ENCODE measurements around the gene TRIM2. TPM values are rescaled to one million over a fixed set of nuclear protein-coding genes. Genes with fewer than 3 reads are reported as not detected.

Gene TRIM2
- total RNA-seq (82.1 and 84.1 TPM in 2 replicates), polyA plus RNA-seq (24.4 and 32.0 TPM in 2 replicates)

DNA sequence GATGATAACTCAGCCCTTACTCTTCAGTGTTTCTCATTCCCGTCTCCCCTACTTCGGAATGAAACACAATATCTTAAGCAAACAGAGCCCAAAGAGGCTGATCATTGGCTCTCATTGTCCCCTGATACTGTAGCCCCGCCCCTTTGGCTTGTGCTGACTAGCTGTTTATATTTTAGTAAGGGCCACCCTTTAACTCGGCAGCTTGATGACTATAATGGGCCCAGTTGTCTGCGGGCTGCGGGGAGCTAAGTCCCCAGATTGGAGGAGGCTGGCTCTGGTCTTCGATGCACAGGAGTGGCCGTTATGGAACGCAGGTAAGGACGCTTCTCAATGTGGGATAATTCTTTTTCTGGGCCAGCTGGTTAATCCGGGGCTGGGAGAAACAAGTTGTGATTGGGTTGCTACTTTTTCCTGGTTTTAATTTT, at the start of gene TRIM2:
TSS of gene TRIM2 (plus strand) at position 197 of the 425 bp plus-strand sequence. CDS start at position 285, 88 bp downstream.
- DNase-seq (ENCODE audit: low spot score): peak; percentile 94
- no peaks in the 10 kb centered on the region for H3K9me2 ChIP-seq (replicated peaks; ENCODE audit: insufficient read depth)
- H4K20me1 ChIP-seq (ENCODE audit: insufficient read depth, poor library complexity, severe bottlenecking): no peaks in the 10 kb centered on the region
- no peaks in the 10 kb centered on the region for H3K27me3 ChIP-seq
- peaks cover 17% of the 10 kb centered on the region for H3K4me1 ChIP-seq (ENCODE audit: insufficient read depth)
- H3K4me2 ChIP-seq: peak within 1 kb of the TSS; percentile 75
- 8% methylated on average over 11 of the region's 11 CpGs for WGBS (ENCODE audit: low lambda C conversion rate, missing lambda C conversion rate)
- H3K4me3 ChIP-seq: peak within 1 kb of the TSS; percentile 25
- peaks cover 27% of the 10 kb centered on the region for H3K79me2 ChIP-seq
- H3K27ac ChIP-seq: peak within 1 kb of the TSS; percentile 97
- H3K9me3 ChIP-seq (ENCODE audit: low read depth): no peaks in the 10 kb centered on the region
- no peaks in the 10 kb centered on the region for H3K36me3 ChIP-seq (replicated peaks; ENCODE audit: insufficient read depth, low read depth)
- TF ChIP-seq EZH2 (IDR thresholded peaks at IDR 0.05; ENCODE audit: borderline replicate concordance) (no peak), EZH2phosphoT487 (IDR thresholded peaks at IDR 0.05; ENCODE audit: low read depth, severe bottlenecking, unreplicated experiment) (no peak)
- TF ChIP-seq, protein P1, sequence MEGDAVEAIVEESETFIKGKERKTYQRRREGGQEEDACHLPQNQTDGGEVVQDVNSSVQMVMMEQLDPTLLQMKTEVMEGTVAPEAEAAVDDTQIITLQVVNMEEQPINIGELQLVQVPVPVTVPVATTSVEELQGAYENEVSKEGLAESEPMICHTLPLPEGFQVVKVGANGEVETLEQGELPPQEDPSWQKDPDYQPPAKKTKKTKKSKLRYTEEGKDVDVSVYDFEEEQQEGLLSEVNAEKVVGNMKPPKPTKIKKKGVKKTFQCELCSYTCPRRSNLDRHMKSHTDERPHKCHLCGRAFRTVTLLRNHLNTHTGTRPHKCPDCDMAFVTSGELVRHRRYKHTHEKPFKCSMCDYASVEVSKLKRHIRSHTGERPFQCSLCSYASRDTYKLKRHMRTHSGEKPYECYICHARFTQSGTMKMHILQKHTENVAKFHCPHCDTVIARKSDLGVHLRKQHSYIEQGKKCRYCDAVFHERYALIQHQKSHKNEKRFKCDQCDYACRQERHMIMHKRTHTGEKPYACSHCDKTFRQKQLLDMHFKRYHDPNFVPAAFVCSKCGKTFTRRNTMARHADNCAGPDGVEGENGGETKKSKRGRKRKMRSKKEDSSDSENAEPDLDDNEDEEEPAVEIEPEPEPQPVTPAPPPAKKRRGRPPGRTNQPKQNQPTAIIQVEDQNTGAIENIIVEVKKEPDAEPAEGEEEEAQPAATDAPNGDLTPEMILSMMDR (IDR thresholded peaks at IDR 0.05; ENCODE audit: poor library complexity): no peak
- H2AFZ ChIP-seq: peak within 1 kb of the TSS; percentile 3

DNA sequence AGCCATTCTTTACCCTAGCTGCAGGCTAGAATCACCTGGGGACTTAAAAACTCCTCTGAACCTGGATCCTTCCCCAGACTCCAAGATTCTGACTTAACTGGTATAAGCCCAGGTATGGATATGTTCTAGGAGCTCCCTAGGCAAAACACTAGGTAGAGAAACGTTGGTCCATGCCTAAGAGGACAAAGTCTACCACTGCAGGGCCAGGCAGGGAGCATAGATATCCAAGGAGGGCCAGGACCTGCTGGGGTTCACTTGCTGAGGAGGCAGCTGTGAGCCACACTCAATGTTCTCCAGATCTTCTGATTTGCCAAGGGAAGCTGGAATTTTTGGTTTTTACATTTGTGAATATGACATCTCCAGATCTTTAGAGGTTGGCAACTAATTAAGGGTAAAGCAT, 48.6 kb upstream of the TRIM2 start:
- TF ChIP-seq EZH2phosphoT487 (IDR thresholded peaks at IDR 0.05; ENCODE audit: low read depth, severe bottlenecking, unreplicated experiment) (no peak), EZH2 (IDR thresholded peaks at IDR 0.05; ENCODE audit: borderline replicate concordance) (no peak)
- TF ChIP-seq, protein P1 (IDR thresholded peaks at IDR 0.05; ENCODE audit: poor library complexity): no peak
- DNase-seq (ENCODE audit: low spot score): no peak
- Histone ChIP-seq H4K20me1 (ENCODE audit: insufficient read depth, poor library complexity, severe bottlenecking) (no peaks in the 10 kb centered on the region), H3K27me3 (no peaks in the 10 kb centered on the region), H3K79me2 (no peaks in the 10 kb centered on the region), H2AFZ (no peak overlapping the region), H3K27ac (no peak overlapping the region), H3K9me2 (replicated peaks; ENCODE audit: insufficient read depth) (no peaks in the 10 kb centered on the region), H3K4me3 (no peak overlapping the region), H3K4me2 (no peak overlapping the region), H3K4me1 (ENCODE audit: insufficient read depth) (peaks cover 12% of the 10 kb centered on the region), H3K36me3 (replicated peaks; ENCODE audit: insufficient read depth, low read depth) (no peaks in the 10 kb centered on the region), H3K9me3 (ENCODE audit: low read depth) (no peaks in the 10 kb centered on the region)
- WGBS (ENCODE audit: low lambda C conversion rate, missing lambda C conversion rate): 44% methylated on average over 1 of the region's 1 CpG

DNA sequence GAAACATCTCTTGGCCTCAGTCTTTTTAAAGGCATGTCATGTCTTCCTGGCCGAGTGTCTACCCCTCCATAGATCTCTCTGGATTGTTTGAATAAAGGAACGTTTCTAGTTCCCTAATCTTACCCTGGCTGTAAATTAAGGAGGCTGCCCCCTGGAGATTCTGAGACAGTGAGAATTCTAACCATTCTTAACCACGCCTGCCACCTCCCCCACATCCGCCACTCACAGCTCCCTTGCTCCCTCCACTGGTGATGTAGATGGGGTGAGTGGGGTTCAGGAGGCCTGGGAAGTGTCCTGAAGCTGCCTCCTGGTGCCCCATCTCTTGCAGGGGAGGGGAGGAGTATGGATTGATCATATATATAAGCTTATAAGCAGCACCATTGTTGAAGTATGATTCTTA, 48.0 kb upstream of the TRIM2 start:
- Histone ChIP-seq H3K27me3 (no peaks in the 10 kb centered on the region), H3K79me2 (no peaks in the 10 kb centered on the region), H3K9me2 (replicated peaks; ENCODE audit: insufficient read depth) (no peaks in the 10 kb centered on the region), H3K9me3 (ENCODE audit: low read depth) (no peaks in the 10 kb centered on the region), H3K4me2 (no peak overlapping the region), H4K20me1 (ENCODE audit: insufficient read depth, poor library complexity, severe bottlenecking) (no peaks in the 10 kb centered on the region), H3K36me3 (replicated peaks; ENCODE audit: insufficient read depth, low read depth) (no peaks in the 10 kb centered on the region), H3K4me3 (no peak overlapping the region), H3K27ac (no peak overlapping the region), H3K4me1 (ENCODE audit: insufficient read depth) (peaks cover 12% of the 10 kb centered on the region), H2AFZ (no peak overlapping the region)
- TF ChIP-seq EZH2phosphoT487 (IDR thresholded peaks at IDR 0.05; ENCODE audit: low read depth, severe bottlenecking, unreplicated experiment) (no peak), EZH2 (IDR thresholded peaks at IDR 0.05; ENCODE audit: borderline replicate concordance) (no peak)
- TF ChIP-seq, protein P1 (IDR thresholded peaks at IDR 0.05; ENCODE audit: poor library complexity): no peak
- DNase-seq (ENCODE audit: low spot score): no peak
- 58% methylated on average over 4 of the region's 4 CpGs for WGBS (ENCODE audit: low lambda C conversion rate, missing lambda C conversion rate)
